NCI-H345 (cell line): Measurements from ENCODE around the gene ADAM10.

Source experiments
- DNase-seq: peaks from one replicate; lab custom pipeline; 2025; lab: John Stamatoyannopoulos, UW

The ADAM10 gene

GRCh38 chr15:58576657-58577056 lies 172.8 kb downstream of the ADAM10 start:
- DNase-seq, result no peak

GRCh38 chr15:58575045-58575786 lies 174.3 kb downstream of the ADAM10 start:
- no peak for DNase-seq

DNA sequence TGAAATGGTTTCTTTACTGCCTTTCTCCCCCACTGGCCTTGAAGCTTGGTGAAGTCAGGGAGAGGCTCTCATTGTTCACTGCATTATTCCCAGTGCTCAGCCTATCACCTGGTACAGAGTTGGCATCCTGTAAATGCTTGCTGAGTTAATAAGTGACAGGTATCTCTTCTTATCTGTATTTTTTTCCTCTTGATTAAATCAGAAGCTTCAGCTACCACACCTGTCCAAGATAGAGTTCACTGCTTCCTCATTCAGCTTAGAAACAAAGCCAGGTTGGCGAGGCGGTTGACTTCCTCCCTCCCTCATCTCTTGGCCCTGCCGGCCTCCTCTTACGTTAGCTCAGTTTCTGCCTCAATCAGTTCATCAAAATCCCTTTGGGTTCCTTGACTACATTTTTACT lies 174.9 kb downstream of the ADAM10 start:
- DNase-seq, result no peak

DNA sequence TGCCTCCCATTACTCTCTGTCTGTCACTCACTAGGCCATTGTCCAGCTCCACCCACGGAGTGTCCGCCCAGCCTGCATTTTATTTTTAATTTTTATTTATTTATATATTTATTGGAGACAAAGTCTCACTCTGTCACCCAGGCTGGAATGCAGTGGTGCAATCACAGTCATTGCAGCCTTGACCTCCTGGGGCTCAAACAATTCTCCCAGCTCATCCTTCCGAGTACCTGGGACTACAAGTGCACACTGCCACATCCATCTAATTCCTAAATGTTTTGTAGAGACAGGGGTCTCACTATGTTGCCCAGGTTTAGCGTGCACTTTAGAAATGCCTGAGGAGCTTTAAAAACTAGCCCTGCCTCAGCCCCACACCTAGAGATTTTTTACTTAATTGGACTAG lies 176.2 kb downstream of the ADAM10 start:
- no peak for DNase-seq

GRCh38 chr15:58572521-58572920 lies 177.0 kb downstream of the ADAM10 start:
- DNase-seq, result no peak

GRCh38 chr15:58571491-58571890 lies 178.0 kb downstream of the ADAM10 start:
- DNase-seq, result no peak

DNA sequence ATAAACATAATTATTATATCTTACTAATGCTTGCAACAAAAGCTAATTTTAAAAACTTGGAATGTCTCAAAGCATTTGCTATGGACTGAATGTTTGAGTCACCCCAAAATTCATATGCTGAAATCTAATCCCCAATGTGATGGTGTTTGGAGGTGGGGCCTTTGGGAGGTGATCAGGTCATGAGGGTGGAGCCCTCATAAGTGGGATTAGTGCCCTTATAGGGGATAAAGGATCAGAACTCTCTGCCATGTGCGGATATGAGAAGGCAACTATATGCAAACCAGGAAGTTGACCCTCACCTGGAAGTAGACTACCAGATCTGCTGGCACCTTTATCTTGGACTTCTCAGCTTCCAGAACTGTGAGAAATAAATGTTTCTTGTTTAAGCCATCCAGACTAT lies 180.1 kb downstream of the ADAM10 start:
- no peak for DNase-seq

DNA sequence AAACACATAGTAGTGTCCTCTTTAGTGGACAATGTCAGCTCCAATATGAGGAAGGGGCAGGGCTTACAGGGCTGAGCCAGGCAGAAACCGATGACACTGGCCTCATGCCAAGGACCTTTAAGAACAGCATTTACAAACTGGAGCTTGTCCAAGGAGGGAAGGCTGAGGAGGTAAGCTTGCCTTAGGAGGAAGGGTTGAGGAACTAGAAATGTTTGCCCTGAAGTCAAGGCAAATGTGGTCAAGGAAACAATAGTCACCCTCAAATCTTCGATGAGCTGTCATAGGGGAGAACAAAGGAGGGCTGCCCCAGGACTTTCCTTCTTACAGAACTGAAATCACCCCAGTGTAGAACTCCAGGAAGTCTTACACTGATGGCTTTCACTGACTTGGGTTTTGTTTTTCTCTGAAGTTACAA lies 181.3 kb downstream of the ADAM10 start:
- DNase-seq, result no peak

GRCh38 chr15:58566029-58566428 lies 183.5 kb downstream of the ADAM10 start:
- DNase-seq, result no peak

DNA sequence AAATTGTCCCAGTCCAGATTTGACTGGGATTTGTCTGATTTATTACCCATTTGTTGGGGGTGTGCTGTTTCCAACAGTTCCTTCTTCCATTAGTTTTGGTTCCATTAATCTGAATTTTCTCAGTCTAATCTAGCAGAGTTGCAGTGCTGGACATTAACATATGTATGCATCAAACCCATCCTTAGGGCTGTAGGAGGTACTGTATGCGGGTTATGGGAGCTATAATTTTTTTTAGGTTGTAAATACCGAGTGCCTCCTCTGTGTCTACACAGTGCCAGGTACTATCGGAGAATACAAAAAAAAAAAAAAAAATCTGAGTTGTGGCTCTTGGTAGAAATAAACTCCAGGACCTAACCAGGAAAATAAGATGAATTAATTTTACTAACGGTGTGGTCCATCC lies 183.9 kb downstream of the ADAM10 start:
- no peak for DNase-seq

DNA sequence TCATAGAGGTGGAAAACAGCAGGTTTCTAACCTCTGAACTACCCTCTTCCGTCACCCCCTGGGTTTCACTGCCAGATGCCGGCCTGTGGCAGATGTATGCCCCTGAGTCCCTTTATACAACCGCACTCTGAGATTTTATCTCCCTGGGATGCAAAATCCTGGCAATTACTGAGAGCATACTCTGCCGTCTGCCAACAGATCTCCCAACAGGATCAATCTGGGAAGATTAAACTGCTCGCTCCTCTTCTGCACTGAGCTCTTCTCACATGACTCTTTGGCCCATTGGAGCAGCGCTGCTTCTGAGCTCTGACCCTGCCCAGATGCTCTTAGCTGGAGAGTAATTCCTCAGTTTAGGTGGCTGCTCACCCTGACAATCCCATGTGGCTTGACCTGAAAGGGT lies 184.5 kb downstream of the ADAM10 start:
- no peak for DNase-seq

- peak; percentile 60 for DNase-seq
Measured at GRCh38 chr15:58562135-58562534, 187.4 kb downstream of the ADAM10 start.

DNA sequence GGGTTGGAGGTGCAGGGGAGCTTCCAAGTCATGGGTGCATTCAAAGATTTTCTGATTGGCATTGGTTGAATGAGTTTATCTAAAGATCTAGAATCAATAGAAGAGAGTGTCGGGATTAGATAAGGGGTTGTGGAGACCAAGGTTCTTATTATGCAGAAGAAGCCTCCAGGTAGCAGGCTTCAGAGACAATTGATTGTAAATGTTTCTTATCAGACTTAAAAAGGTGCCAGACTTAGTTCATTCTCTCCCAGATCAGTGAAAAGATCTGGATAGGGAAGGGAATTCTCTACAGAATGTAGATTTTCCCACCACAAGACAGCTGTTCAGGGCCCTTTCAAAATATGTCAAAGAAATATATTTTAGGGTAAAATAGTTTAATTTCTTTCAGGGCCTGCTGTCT lies 188.2 kb downstream of the ADAM10 start:
- DNase-seq, result no peak

- DNase-seq, result no peak
Measured at GRCh38 chr15:58559904-58560588, 189.5 kb downstream of the ADAM10 start.

DNA sequence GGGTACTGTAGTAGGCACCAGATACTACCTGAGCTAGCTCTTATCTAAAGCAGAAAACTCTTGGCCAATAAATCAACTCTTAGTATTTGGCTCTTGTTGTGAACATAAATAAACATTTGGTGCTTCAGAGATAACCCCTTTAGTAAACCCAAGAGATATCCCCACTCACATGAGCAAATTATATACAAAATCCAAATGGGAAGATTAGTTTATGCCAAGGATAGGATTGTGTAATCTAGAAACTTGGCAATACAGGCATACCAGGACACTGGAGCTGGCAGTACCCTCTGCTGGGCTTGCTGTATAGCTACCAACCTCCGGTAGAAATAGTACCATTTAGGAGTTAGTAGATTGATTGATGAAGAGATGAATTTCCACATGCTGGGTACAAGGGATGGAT lies 190.7 kb downstream of the ADAM10 start:
- DNase-seq, result no peak

DNA sequence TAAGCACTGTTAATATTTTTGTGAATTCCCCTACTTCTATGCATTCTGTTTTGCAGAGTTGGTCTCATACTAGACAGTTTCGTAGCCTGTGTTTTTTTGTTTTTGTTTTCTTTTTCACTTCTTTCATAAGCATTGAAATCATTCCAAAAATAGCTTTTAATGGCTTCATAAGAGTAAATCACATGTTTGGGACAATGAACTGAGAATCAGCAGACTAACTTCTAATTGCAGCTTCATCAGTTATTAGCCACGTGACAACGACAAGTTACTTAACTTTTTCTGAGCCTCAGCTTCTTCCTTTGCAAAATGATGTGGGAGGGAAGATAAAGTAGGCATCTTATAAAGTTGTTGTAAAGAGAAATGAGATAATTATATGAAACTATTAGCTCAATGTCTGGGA lies 193.0 kb downstream of the ADAM10 start:
- no peak for DNase-seq

- DNase-seq, result no peak
Measured at GRCh38 chr15:58556028-58556361, 193.5 kb downstream of the ADAM10 start.

DNA sequence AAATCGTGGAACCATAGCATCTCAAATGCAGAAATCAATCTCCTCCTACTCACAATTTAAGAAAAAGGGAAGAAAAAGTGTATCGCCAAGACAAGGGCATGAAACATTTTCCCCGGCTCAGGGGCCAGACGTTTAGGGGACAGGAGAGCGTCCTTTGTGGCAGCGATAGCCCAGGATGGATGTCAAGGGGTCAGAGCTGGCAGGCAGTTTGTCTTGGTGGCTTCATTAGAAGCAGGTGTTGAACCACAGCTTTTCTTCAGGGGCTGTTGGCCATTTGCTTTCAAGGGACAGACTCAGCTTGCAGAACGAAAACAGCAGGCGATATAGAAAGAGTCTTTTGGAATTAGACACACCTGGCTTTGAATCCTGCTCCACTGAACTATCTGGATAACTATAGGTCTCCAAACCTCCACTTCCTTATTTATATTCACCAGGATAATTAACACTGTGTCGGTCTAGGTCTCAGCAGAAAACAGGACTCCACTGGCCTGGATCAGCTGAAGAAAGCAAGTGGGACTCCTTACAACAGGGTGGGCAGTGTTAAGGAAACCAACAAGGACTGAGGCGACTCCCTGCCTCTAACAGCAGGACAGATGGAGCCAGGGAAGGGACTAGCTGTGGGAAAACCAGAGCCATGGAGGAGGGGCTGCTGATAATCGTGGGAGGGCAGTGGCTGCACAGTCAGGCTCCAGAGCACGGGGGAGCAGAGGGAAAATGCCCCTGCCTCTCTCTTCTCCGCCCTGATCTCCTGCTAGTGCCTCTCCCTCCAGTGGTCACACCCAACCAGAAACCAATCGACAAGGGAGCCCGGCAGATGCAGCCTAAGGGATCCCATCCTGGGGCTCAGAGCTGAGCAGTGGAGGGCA lies 194.1 kb downstream of the ADAM10 start:
- DNase-seq, result no peak

- no peak for DNase-seq
Measured at GRCh38 chr15:58554758-58555157, 194.7 kb downstream of the ADAM10 start.

DNA sequence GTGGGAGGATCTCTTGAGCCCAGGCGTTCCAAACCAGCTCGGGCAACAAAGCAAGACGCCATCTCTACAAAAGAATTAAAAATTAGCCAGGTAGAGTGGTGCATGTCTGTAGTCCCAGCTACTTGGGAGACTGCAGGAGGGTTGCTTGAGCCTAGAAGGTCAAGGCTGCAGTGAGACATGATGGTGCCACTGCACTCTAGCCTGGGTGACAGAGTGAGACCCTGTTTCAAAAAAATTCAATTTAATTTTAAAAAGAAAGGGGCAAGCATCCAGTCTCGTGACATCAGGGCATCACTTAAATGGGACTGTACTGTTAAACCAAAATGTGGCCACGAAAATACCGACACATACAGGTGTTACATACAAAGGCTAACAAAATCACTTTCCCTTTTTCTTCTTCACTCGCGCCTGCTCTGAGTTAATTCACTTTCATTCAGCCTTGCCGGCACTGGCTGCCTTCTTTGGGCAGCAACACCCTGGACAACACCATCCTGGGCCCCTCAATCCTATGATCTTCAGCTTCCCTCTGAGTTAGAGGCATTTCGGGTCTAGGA lies 196.1 kb downstream of the ADAM10 start:
- DNase-seq, result no peak

- DNase-seq, result no peak
Measured at GRCh38 chr15:58552505-58553364, 196.8 kb downstream of the ADAM10 start.
